Adipose tissue (tissue), 3 donors: ENCODE results near the gene LAMP1. TPM values are rescaled to one million over a fixed set of nuclear protein-coding genes. Genes with fewer than 3 reads are reported as not detected.

Source experiments
- H3K27ac ChIP-seq: one replicate; pipeline ENCODE4 v1.5.1; 2013; ENCODE audit warnings: low read depth, low read length
- WGBS, 3 donors: extraction: QIAGEN DNeasy Blood & Tissue Kit; methylation state at CpG; one replicate each; pipeline ENCODE4 v1.1.7; 2013; 5-methylcytosine and 5-hydroxymethylcytosine counted together
- polyA plus RNA-seq, 3 donors: library from polyadenylated mRNA; stranded (reverse); fragments of 200-250 nt; gene quantifications; one replicate each; pipeline ENCODE4 v1.2.3, GENCODE V29; 2013
- donor health status: healthy with polysubstance abuse.
- donor health status: Bipolar disorder and iron deficiency.
- donor health status: healthy.

LAMP1 gene
- polyA plus RNA-seq, 3 donors: 46.6 to 101 (median 66.7) TPM

- H3K27ac ChIP-seq: no peak overlapping the region
- WGBS, 3 donors: 94 to 98% (median 97%) methylated on average over 17 of the region's 17 CpGs
These were observed 51.6 kb downstream of the LAMP1 start for GRCh38 chr13:113348591-113348990.

GRCh38 chr13:113349050-113349449 is 52.0 kb downstream of the LAMP1 start:
- 87 to 92% (median 89%) methylated on average over 6 of the region's 6 CpGs for WGBS, 3 donors

GRCh38 chr13:113349491-113349890 is 52.5 kb downstream of the LAMP1 start:
- 90 to 91% (median 90%) methylated on average over 15 of the region's 15 CpGs for WGBS, 3 donors
- H3K27ac ChIP-seq: no peak overlapping the region

More at GRCh38 chr13:113349050-113349449, 52.0 kb downstream of the LAMP1 start:
- no peak overlapping the region for H3K27ac ChIP-seq

GRCh38 chr13:113350065-113350937 is 53.3 kb downstream of the LAMP1 start:
- no peak overlapping the region for H3K27ac ChIP-seq
- WGBS, 3 donors: 87 to 89% (median 87%) methylated on average over 31 to 32 of the region's 32 CpGs

- no peak overlapping the region for H3K27ac ChIP-seq
- 92 to 96% (median 93%) methylated on average over 20 of the region's 20 CpGs for WGBS, 3 donors
These were observed 53.9 kb downstream of the LAMP1 start for GRCh38 chr13:113350938-113351335.

GRCh38 chr13:113351514-113352026 is 54.5 kb downstream of the LAMP1 start:
- 71 to 76% (median 73%) methylated on average over 17 of the region's 17 CpGs for WGBS, 3 donors

GRCh38 chr13:113353254-113353653 is 56.2 kb downstream of the LAMP1 start:
- 86 to 90% (median 88%) methylated on average over 12 of the region's 12 CpGs for WGBS, 3 donors

More at GRCh38 chr13:113351514-113352026, 54.5 kb downstream of the LAMP1 start:
- H3K27ac ChIP-seq: no peak overlapping the region

GRCh38 chr13:113354831-113355610 is 58.0 kb downstream of the LAMP1 start:
- WGBS, 3 donors: 94 to 96% (median 95%) methylated on average over 40 to 41 of the region's 41 CpGs
- H3K27ac ChIP-seq: no peak overlapping the region

More at GRCh38 chr13:113353254-113353653, 56.2 kb downstream of the LAMP1 start:
- no peak overlapping the region for H3K27ac ChIP-seq

- H3K27ac ChIP-seq: no peak overlapping the region
- WGBS, 3 donors: 83 to 88% (median 86%) methylated on average over 10 of the region's 10 CpGs
These were observed 58.6 kb downstream of the LAMP1 start for GRCh38 chr13:113355621-113356020.

- 62 to 66% (median 65%) methylated on average over 4 of the region's 4 CpGs for WGBS, 3 donors
- H3K27ac ChIP-seq: no peak overlapping the region
These were observed 59.6 kb downstream of the LAMP1 start for GRCh38 chr13:113356596-113356995.

GRCh38 chr13:113357529-113357928 is 60.5 kb downstream of the LAMP1 start:
- no peak overlapping the region for H3K27ac ChIP-seq
- WGBS, 3 donors: 91 to 95% (median 93%) methylated on average over 5 of the region's 5 CpGs

GRCh38 chr13:113358653-113359190 is 61.7 kb downstream of the LAMP1 start:
- H3K27ac ChIP-seq: no peak overlapping the region
- WGBS, 3 donors: 38 to 56% (median 48%) methylated on average over 6 of the region's 6 CpGs

- 75 to 89% (median 87%) methylated on average over 11 of the region's 11 CpGs for WGBS, 3 donors
- no peak overlapping the region for H3K27ac ChIP-seq
These were observed 62.5 kb downstream of the LAMP1 start for GRCh38 chr13:113359571-113359970.

GRCh38 chr13:113360446-113360845 is 63.4 kb downstream of the LAMP1 start:
- 90 to 92% (median 90%) methylated on average over 6 of the region's 6 CpGs for WGBS, 3 donors
- no peak overlapping the region for H3K27ac ChIP-seq

GRCh38 chr13:113361406-113361805 is 64.4 kb downstream of the LAMP1 start:
- no peak overlapping the region for H3K27ac ChIP-seq

GRCh38 chr13:113364311-113364889 is 67.4 kb downstream of the LAMP1 start:
- H3K27ac ChIP-seq: no peak overlapping the region
- 11 to 23% (median 15%) methylated on average over 20 to 32 of the region's 41 CpGs for WGBS, 3 donors

More at GRCh38 chr13:113361406-113361805, 64.4 kb downstream of the LAMP1 start:
- 37 to 81% (median 47%) methylated on average over 7 of the region's 7 CpGs for WGBS, 3 donors

- no peak overlapping the region for H3K27ac ChIP-seq
- 70 to 83% (median 77%) methylated on average over 36 to 41 of the region's 41 CpGs for WGBS, 3 donors
These were observed 68.0 kb downstream of the LAMP1 start for GRCh38 chr13:113364901-113365582.

GRCh38 chr13:113365583-113365970 is 68.5 kb downstream of the LAMP1 start:
- no peak overlapping the region for H3K27ac ChIP-seq
- 92 to 93% (median 93%) methylated on average over 22 of the region's 22 CpGs for WGBS, 3 donors
